ENCODE data around the gene SCN2A. TPM values are rescaled to one million over a fixed set of nuclear protein-coding genes. Genes with fewer than 3 reads are reported as not detected.
"Not testable (repeated sequence)": the region's sequence is repeated elsewhere in the genome, so short reads cannot be mapped to it uniquely, and the experiment has no call there.

Gene SCN2A
- total RNA-seq, 2 experiments from 2014 or later, result 0.06 TPM; not detected in 1

DNA sequence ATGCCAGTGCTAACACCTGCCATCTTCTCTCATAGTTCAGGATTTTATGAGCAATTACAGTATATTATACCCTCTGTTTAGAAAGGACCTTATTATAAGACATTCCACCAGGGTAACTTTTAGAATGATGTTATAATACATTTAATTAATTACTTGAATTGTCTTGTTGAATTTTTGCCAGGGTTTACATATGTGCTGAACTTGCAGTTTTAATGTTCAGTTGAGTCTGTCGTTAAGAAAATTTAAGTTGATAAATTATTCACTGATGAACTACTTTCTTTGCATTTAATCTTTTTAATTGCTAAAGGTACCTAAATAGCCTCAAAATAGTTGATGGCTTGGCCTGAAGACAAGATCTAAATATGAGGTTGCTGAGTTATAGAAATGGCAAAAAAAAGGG, 68.1 kb downstream of the SCN2A start:
- Mint-ChIP-seq H3K4me1 (no peaks in the 10 kb centered on the region), H3K4me3 (no peak overlapping the region), H3K9me3 (no peaks in the 10 kb centered on the region), H3K36me3 (no peaks in the 10 kb centered on the region), H3K27ac (no peak overlapping the region), H3K27me3 (peaks cover 9% of the 10 kb centered on the region)
- ATAC-seq (ENCODE audit: low read depth), result no peak
- POLR2A ChIA-PET, result no interaction called here
- no peak for DNase-seq

DNA sequence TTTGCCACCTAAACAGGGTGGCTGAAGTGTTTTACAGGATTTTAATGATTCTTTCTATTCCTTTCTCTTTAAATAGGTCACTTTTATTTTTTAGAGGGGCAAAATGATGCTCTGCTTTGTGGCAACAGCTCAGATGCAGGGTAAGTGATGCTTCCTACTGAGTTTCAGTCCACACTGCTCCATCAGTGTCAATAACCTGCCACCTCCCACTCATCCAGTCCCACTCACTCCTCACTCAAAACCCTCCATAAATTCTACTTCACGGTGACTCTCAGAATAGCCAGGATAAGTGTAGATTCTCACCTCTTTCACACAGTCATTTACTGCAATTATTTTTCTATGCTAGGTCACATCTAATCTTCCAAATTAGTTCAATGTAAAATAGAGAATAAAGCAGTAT, 72.7 kb downstream of the SCN2A start:
- H3K9me3 Mint-ChIP-seq, result no peaks in the 10 kb centered on the region
- H3K36me3 Mint-ChIP-seq, result no peaks in the 10 kb centered on the region
- DNase-seq, result no peak
- H3K4me3 Mint-ChIP-seq, result no peak overlapping the region
- H3K27me3 Mint-ChIP-seq, result peaks cover 11% of the 10 kb centered on the region
- no peak overlapping the region for H3K27ac Mint-ChIP-seq
- no peak for ATAC-seq (ENCODE audit: low read depth)
- POLR2A ChIA-PET, result no interaction called here
- peaks cover 4% of the 10 kb centered on the region for H3K4me1 Mint-ChIP-seq

DNA sequence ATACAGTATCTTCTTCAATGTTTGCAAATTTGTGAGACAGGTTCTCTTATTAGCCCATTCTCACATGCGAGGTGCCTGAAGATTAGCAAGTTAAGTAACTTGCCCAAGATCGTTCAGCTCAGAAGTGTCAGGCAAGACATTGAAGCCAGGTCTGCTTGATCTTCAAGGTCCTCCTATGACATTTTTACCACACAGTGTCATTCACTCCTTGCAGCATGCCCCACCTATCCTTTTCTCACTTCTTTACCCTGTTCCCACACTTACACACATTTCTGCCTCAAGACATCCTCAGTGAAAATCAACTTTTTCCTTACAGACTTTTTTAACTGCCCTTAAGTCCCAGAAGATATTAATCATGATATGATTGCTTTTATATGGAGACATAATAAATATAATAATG, 73.8 kb downstream of the SCN2A start:
- Mint-ChIP-seq H3K4me3 (no peak overlapping the region), H3K9me3 (no peaks in the 10 kb centered on the region), H3K27ac (no peak overlapping the region), H3K36me3 (no peaks in the 10 kb centered on the region), H3K4me1 (peaks cover 4% of the 10 kb centered on the region), H3K27me3 (peaks cover 11% of the 10 kb centered on the region)
- no peak for DNase-seq
- POLR2A ChIA-PET, result no interaction called here
- ATAC-seq (ENCODE audit: low read depth), result no peak

DNA sequence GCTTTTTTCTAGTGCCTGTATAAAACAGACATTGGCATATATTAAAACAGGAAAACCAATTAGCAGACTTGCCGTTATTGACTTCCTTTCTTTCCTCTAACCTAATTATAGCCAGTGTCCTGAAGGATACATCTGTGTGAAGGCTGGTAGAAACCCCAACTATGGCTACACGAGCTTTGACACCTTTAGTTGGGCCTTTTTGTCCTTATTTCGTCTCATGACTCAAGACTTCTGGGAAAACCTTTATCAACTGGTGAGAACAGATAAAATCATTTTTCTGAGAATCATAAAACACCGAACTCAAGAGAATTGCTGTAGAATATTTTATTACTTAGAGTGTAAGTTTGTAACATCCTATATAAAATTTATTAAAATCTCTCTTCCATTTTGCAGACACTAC, 74.3 kb downstream of the SCN2A start:
- DNase-seq, result no peak
- no peak overlapping the region for H3K27ac Mint-ChIP-seq
- H3K36me3 Mint-ChIP-seq, result no peaks in the 10 kb centered on the region
- H3K4me1 Mint-ChIP-seq, result peaks cover 4% of the 10 kb centered on the region
- no peak for ATAC-seq (ENCODE audit: low read depth)
- peaks cover 11% of the 10 kb centered on the region for H3K27me3 Mint-ChIP-seq
- POLR2A ChIA-PET, result no interaction called here
- H3K4me3 Mint-ChIP-seq, result no peak overlapping the region
- H3K9me3 Mint-ChIP-seq, result no peaks in the 10 kb centered on the region

DNA sequence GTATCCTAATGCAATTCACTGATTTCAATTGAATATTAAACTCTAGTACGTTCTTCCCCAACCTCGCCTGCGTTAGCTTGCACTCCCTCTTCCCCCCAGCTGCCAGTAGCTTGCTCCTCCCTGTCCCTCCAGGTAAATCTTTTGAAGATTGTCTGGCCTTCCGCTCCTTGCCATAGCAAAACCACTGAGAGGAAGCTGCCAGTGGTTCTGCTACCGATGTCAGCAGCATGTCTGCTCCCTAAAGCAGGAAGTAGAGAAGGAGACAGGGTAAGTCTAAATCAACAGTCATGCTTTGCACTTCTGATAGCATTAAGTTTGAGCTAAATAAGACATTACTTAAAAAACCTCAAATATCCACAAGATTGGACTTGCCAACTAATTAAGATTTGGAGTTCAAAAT, 89.1 kb downstream of the SCN2A start:
- POLR2A ChIA-PET, result no interaction called here
- Mint-ChIP-seq H3K9me3 (no peaks in the 10 kb centered on the region), H3K36me3 (no peaks in the 10 kb centered on the region), H3K27me3 (peaks cover 2% of the 10 kb centered on the region), H3K4me1 (peaks cover 13% of the 10 kb centered on the region), H3K4me3 (peak overlapping the region; percentile 71), H3K27ac (peak overlapping the region; percentile 66)
- no peak for DNase-seq
- peak; percentile 95 for ATAC-seq (ENCODE audit: low read depth)

DNA sequence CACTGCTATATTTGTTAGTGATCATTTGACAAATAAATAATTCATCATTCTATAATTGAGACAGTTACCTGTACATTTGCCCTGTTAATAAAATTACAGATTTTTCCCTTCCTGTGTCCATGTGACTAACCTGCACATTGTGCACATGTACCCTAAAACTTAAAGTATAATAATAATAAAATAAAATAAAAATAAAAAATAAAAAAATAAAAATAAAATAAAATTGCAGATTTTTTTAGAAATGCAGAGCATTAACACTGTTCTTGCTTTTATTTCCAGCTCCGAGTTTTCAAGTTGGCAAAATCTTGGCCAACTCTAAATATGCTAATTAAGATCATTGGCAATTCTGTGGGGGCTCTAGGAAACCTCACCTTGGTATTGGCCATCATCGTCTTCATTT, 105.1 kb downstream of the SCN2A start:
- H3K27ac Mint-ChIP-seq; H3K9me3 Mint-ChIP-seq; POLR2A ChIA-PET; H3K4me1 Mint-ChIP-seq; ATAC-seq (ENCODE audit: low read depth); DNase-seq; H3K4me3 Mint-ChIP-seq; H3K36me3 Mint-ChIP-seq: not testable (repeated sequence)
- H3K27me3 Mint-ChIP-seq, result peaks cover 12% of the 10 kb centered on the region

DNA sequence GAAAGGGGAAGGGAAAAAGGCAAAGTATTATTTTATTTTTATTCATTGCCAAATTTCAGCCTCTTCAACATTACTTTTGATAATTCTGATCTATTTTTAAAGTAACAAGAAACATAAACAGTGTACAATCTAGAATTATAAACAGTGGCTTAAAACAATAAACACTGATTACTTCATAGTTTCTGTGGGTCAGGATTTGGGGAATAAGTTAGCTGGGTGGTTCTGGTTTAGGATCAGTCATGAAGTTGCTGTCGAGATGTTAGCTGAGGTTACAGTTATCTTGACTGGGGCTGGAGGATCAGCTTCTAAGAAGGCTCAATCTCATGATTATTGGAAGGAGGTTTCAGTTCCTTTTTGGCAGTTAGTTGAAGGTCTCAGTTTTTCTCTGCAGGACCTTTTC, 109.2 kb downstream of the SCN2A start:
- DNase-seq, result no peak
- H3K27me3 Mint-ChIP-seq, result peaks cover 5% of the 10 kb centered on the region
- H3K9me3 Mint-ChIP-seq, result peaks cover 2% of the 10 kb centered on the region
- H3K36me3 Mint-ChIP-seq, result no peaks in the 10 kb centered on the region
- H3K4me3 Mint-ChIP-seq, result no peak overlapping the region
- no peaks in the 10 kb centered on the region for H3K4me1 Mint-ChIP-seq
- POLR2A ChIA-PET, result no interaction called here
- no peak for ATAC-seq (ENCODE audit: low read depth)
- no peak overlapping the region for H3K27ac Mint-ChIP-seq

DNA sequence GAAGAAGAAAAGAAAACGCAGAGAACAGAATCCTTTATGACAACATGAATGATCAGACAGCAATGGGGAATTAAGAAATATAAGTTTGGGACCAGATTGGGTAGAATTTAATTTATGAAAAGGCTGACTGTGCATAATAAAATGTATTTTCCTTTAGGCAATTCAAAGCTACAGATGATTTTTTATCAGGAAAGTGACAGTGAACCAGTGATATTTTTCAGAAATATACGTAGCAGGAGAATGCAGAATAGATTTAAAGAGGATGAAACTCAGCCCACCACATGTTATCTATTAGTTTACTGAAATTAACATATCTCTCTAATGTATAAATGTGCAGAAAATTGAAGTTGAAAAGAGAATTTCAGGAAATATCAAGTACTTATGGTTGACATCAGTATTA, 110.0 kb downstream of the SCN2A start:
- Mint-ChIP-seq H3K4me1 (no peaks in the 10 kb centered on the region), H3K36me3 (no peaks in the 10 kb centered on the region), H3K27ac (no peak overlapping the region), H3K9me3 (peaks cover 2% of the 10 kb centered on the region), H3K4me3 (no peak overlapping the region), H3K27me3 (peaks cover 5% of the 10 kb centered on the region)
- POLR2A ChIA-PET, result no interaction called here
- ATAC-seq (ENCODE audit: low read depth) (no peak), DNase-seq (no peak)

DNA sequence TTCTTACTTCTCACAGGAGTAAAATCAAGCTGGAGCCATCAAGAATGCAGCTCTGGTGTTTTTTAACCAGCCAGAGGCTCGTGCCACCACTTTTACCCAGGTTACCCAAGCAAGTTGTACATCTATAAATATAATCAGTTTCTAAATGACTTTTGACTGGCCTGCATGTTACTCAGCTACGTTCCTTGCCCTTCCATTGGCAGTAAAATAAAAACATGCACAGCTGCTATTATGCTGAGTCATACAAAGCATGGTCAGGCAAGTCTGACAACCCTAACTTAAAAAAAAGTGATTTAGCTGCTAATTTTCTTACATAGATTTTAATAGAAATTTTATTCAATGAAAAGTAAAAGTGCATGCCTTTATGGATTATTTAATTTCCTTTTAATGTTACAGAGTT, 118.5 kb downstream of the SCN2A start:
- H3K36me3 Mint-ChIP-seq, result no peaks in the 10 kb centered on the region
- H3K27me3 Mint-ChIP-seq, result peaks cover 6% of the 10 kb centered on the region
- H3K4me1 Mint-ChIP-seq, result no peaks in the 10 kb centered on the region
- no peaks in the 10 kb centered on the region for H3K9me3 Mint-ChIP-seq
- no peak for DNase-seq
- no peak overlapping the region for H3K4me3 Mint-ChIP-seq
- POLR2A ChIA-PET, result no interaction called here
- ATAC-seq (ENCODE audit: low read depth), result no peak
- no peak overlapping the region for H3K27ac Mint-ChIP-seq

DNA sequence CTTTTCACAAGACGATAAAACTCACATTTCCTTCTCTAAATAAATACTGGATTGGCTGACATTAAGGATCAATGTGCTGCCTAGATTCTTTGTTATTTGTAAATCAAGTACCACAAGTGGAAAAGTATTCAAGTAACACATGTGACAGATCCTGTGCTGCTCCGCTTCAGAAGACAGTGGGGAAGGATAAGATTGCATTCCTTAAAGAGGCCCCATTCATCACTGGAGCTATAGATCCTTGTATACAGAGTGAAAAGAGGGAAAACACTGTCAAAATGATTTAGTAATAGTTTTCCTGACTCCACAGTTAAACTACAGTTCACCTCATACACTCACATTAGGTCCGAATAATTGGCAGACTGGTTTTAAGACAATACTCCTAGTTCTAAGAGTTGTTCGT, 122.3 kb downstream of the SCN2A start:
- Mint-ChIP-seq H3K27me3 (peaks cover 4% of the 10 kb centered on the region), H3K4me1 (no peaks in the 10 kb centered on the region), H3K4me3 (no peak overlapping the region), H3K9me3 (no peaks in the 10 kb centered on the region), H3K27ac (no peak overlapping the region), H3K36me3 (no peaks in the 10 kb centered on the region)
- POLR2A ChIA-PET, result no interaction called here
- ATAC-seq (ENCODE audit: low read depth), result no peak
- no peak for DNase-seq

DNA sequence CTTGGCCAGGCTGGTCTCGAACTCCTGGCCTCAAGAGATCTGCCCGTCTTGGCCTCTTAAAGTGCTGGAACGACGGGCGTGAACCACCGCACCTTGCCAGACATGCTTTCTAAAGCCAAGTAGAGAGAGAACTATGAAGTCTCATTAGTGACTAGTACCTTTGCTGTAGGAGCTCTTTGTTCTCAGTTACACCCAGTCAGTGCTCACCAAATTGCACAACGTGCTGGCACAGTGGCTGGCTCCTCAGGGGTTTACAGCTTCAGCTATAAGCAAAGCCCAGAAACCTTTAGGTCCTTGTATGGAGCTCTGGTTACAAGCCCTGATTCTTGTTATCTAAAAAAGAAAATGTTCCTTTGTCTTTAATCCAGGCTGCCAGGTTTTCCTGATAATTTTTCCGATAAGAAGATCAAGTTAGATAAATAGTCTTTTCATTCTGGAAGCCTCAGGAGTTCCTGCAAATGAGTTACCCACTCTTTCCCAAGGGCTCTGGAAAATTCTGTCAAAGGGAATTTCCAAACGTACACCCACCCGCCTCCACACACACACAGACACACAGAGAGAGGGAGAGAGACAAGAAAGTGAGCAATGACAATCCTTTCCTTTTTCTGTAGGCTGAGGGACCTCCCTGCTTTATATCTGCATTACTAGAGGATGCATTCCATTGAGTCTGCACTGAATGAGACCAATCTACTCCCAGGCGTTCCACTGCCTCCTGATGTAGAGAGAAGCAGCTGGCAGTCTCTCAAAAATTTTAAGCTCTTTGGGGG, 130.1 kb downstream of the SCN2A start:
- peaks cover 4% of the 10 kb centered on the region for H3K27me3 Mint-ChIP-seq
- ATAC-seq (ENCODE audit: low read depth), result no peak
- H3K9me3 Mint-ChIP-seq, result no peaks in the 10 kb centered on the region
- no peak overlapping the region for H3K27ac Mint-ChIP-seq
- no peak overlapping the region for H3K4me3 Mint-ChIP-seq
- no peaks in the 10 kb centered on the region for H3K4me1 Mint-ChIP-seq
- POLR2A ChIA-PET, result no interaction called here
- no peak for DNase-seq
- no peaks in the 10 kb centered on the region for H3K36me3 Mint-ChIP-seq

DNA sequence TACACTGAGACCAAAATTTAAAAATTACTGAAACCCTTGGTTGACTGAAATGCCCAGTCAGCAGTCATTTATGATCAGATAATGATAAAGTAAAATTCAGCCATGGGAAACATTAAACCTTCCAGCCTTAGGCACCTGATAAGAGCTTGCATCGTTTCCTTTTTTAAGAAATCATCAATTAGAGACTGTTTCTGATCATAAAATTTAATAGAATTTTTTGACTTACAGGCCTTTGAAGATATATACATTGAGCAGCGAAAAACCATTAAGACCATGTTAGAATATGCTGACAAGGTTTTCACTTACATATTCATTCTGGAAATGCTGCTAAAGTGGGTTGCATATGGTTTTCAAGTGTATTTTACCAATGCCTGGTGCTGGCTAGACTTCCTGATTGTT, 130.7 kb downstream of the SCN2A start:
- no peak overlapping the region for H3K27ac Mint-ChIP-seq
- H3K4me3 Mint-ChIP-seq, result no peak overlapping the region
- ATAC-seq (ENCODE audit: low read depth), result no peak
- no peak for DNase-seq
- no peaks in the 10 kb centered on the region for H3K36me3 Mint-ChIP-seq
- H3K27me3 Mint-ChIP-seq, result peaks cover 8% of the 10 kb centered on the region
- H3K4me1 Mint-ChIP-seq, result no peaks in the 10 kb centered on the region
- no peaks in the 10 kb centered on the region for H3K9me3 Mint-ChIP-seq
- POLR2A ChIA-PET, result no interaction called here

DNA sequence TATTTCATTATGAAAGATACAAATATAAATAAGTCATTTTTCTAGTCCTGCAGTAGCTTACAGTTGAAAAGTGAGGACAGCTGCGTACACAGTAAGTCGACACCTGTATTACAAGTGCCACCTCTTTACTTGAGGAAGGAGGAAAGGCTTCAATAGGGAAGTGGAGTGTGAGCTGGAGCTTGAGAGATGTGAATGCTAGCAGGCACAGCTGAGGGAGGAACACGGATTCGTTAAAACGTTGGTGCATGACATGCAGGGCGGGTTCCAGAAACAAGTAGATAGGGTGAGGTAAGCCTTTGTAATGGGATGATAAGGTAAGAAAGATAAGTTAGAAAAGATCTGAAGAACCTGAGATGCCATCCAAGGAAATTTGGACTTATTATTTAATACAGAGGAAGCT, 132.1 kb downstream of the SCN2A start:
- H3K27ac Mint-ChIP-seq, result no peak overlapping the region
- H3K36me3 Mint-ChIP-seq, result no peaks in the 10 kb centered on the region
- no peak overlapping the region for H3K4me3 Mint-ChIP-seq
- ATAC-seq (ENCODE audit: low read depth), result no peak
- H3K9me3 Mint-ChIP-seq, result no peaks in the 10 kb centered on the region
- POLR2A ChIA-PET, result no interaction called here
- H3K27me3 Mint-ChIP-seq, result peaks cover 8% of the 10 kb centered on the region
- no peaks in the 10 kb centered on the region for H3K4me1 Mint-ChIP-seq
- DNase-seq, result no peak

DNA sequence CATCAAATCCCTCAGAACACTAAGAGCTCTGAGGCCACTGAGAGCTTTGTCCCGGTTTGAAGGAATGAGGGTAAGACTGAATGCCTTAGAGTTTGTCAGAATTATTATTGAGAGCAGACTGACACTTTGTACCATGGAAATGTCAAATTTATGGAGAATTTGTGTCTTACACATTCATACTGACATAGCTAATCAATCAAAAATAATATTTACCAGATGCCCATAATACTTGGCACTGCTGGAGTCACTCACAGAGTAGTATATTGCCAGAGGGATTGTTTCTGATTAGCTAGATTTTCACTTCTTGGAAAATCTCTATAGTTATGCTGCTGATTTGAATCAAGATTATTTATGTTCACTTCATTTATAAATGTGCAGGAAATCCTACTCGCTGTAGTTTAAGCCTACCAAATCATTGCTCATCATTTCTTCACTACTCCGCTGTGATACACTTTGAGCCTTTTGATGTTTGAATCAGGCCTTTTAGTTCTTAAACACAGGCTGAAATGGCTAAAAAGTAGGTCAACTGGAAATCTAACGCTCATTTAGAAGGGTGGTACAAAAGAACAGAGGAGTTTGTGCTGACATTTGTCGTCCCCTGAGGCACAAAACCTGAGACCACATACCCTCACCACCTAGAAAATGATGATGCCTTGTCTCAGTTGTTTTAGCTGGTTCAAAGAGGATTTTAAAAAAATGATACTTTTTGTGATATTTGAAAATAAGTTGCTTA, 134.2 kb downstream of the SCN2A start:
- Mint-ChIP-seq H3K27ac (no peak overlapping the region), H3K27me3 (peaks cover 8% of the 10 kb centered on the region), H3K9me3 (no peaks in the 10 kb centered on the region), H3K4me1 (no peaks in the 10 kb centered on the region), H3K36me3 (no peaks in the 10 kb centered on the region), H3K4me3 (no peak overlapping the region)
- POLR2A ChIA-PET, result no interaction called here
- DNase-seq, result no peak
- ATAC-seq (ENCODE audit: low read depth), result no peak
